Neural progenitor cell (in vitro differentiated cells): ENCODE data around the gene TFF2.

Experiments used
- CTCF ChIP-seq: fragments of 200-600 bp; sonication (generic); IDR thresholded peaks from 2 replicates; pipeline ENCODE4 v1.5.1; 2017; ENCODE audit warnings: antibody characterized with exemption, mild to moderate bottlenecking
- EZH2 ChIP-seq: fragments of 200-600 bp; sonication (generic); IDR thresholded peaks from 2 replicates; pipeline ENCODE4 v1.6.1; 2017; ENCODE audit warnings: antibody characterized with exemption, mild to moderate bottlenecking, moderate library complexity

- TF ChIP-seq CTCF (no peak), EZH2 (no peak)
These were observed at the start of gene TFF2 for GRCh38 chr21:42350927-42351426.
